Activated CD8-positive, alpha-beta memory T cell treated with anti-CD3 and anti-CD28 coated beads, Interleukin-2, amount 50 U/mL, for 1 hour (primary cell): ENCODE data around the gene EAF1.
"Not testable (repeated sequence)": the region's sequence is repeated elsewhere in the genome, so short reads cannot be mapped to it uniquely, and the experiment has no call there.

Source experiments
- DNase-seq: peaks from one replicate; pipeline ENCODE4 v3.0.0-alpha.2; 2020; ENCODE audit errors: extremely low read depth

The EAF1 gene

GRCh38 chr3:15427182-15427880 lies at the start of gene EAF1, which contains the start of gene METTL6:
EAF1 (plus strand) TSS chr3:15427598; CDS start chr3:15427780, 182 bp downstream.
METTL6 (minus strand) TSS chr3:15427544; CDS start chr3:15426511, 1,033 bp downstream.
- peak; percentile 53 for DNase-seq

GRCh38 chr3:15377961-15378791 lies 49.2 kb upstream of the EAF1 start:
- peak; percentile 96 for DNase-seq

- no peak for DNase-seq
Measured at GRCh38 chr3:15380980-15381890, 46.2 kb upstream of the EAF1 start.

- DNase-seq: no peak
Measured at GRCh38 chr3:15382405-15382923, 44.9 kb upstream of the EAF1 start.

- no peak for DNase-seq
Measured at GRCh38 chr3:15384510-15385237, 42.7 kb upstream of the EAF1 start.

- not testable (repeated sequence) for DNase-seq
Measured at GRCh38 chr3:15385238-15385695, 42.1 kb upstream of the EAF1 start.

GRCh38 chr3:15385901-15386653 lies 41.3 kb upstream of the EAF1 start:
- no peak for DNase-seq

- not testable (repeated sequence) for DNase-seq
Measured at GRCh38 chr3:15386654-15386955, 40.8 kb upstream of the EAF1 start.

GRCh38 chr3:15387171-15387581 lies 40.2 kb upstream of the EAF1 start:
- no peak for DNase-seq

GRCh38 chr3:15387735-15388134 lies 39.7 kb upstream of the EAF1 start:
- no peak for DNase-seq

- DNase-seq: not testable (repeated sequence)
Measured at GRCh38 chr3:15388335-15388734, 39.1 kb upstream of the EAF1 start.

GRCh38 chr3:15390460-15390859 lies 36.9 kb upstream of the EAF1 start:
- DNase-seq: no peak

GRCh38 chr3:15391007-15391406 lies 36.4 kb upstream of the EAF1 start:
- DNase-seq: no peak

- DNase-seq: not testable (repeated sequence)
Measured at GRCh38 chr3:15393252-15393651, 34.1 kb upstream of the EAF1 start.

- DNase-seq: not testable (repeated sequence)
Measured at GRCh38 chr3:15398731-15399133, 28.7 kb upstream of the EAF1 start.

- DNase-seq: no peak
Measured at GRCh38 chr3:15399970-15400369, 27.4 kb upstream of the EAF1 start.

- no peak for DNase-seq
Measured at GRCh38 chr3:15401936-15402335, 25.5 kb upstream of the EAF1 start.

- no peak for DNase-seq
Measured at GRCh38 chr3:15403495-15403894, 23.9 kb upstream of the EAF1 start.

GRCh38 chr3:15403965-15404364 lies 23.4 kb upstream of the EAF1 start:
- DNase-seq: no peak

- no peak for DNase-seq
Measured at GRCh38 chr3:15404767-15405166, 22.6 kb upstream of the EAF1 start.
